HEK293 (cell line): Measurements from ENCODE around the gene GPR84.

Experiments
- CTCF ChIP-seq: fragments of 450-650 bp; formaldehyde crosslinking; IDR thresholded peaks from 2 replicates; pipeline ENCODE4 v1.5.1; 2016; ENCODE audit warnings: missing biosample characterization, missing genetic modification characterization
- GFI1B ChIP-seq: fragments of 450-650 bp; formaldehyde crosslinking; IDR thresholded peaks from 2 replicates; pipeline ENCODE4 v1.5.1; 2016; ENCODE audit warnings: missing biosample characterization, missing genetic modification characterization
- HOXC10 ChIP-seq: sonication (generic); formaldehyde crosslinking; IDR thresholded peaks from 2 replicates; pipeline ENCODE4 v1.8.1; 2023; ENCODE audit warnings: mild to moderate bottlenecking, missing genetic modification reagents
- PRDM6 ChIP-seq: fragments of 450-650 bp; formaldehyde crosslinking; IDR thresholded peaks from 2 replicates; pipeline ENCODE4 v1.5.1; 2017; ENCODE audit warnings: missing biosample characterization, missing genetic modification characterization
- REST ChIP-seq: fragments of 450-650 bp; formaldehyde crosslinking; IDR thresholded peaks from 2 replicates; pipeline ENCODE4 v1.5.1; 2016; ENCODE audit warnings: missing biosample characterization, missing genetic modification characterization
- TRIM28 ChIP-seq: IDR thresholded peaks from 2 replicates; pipeline ENCODE4 v1.6.1; 2011; ENCODE audit warnings: low read length, control low read depth, borderline replicate concordance
- ZBTB8A ChIP-seq: fragments of 450-650 bp; formaldehyde crosslinking; IDR thresholded peaks from 2 replicates; pipeline ENCODE4 v1.5.1; 2016; ENCODE audit warnings: missing biosample characterization, missing genetic modification characterization
- ZFP69B ChIP-seq: fragments of 450-650 bp; formaldehyde crosslinking; IDR thresholded peaks from 2 replicates; pipeline ENCODE4 v1.5.1; 2016; ENCODE audit warnings: missing biosample characterization, missing genetic modification characterization
- ZNF354C ChIP-seq: fragments of 450-650 bp; formaldehyde crosslinking; IDR thresholded peaks from 2 replicates; pipeline ENCODE4 v1.5.1; 2016; ENCODE audit warnings: missing biosample characterization, missing genetic modification characterization, low read depth, borderline replicate concordance
- ZNF362 ChIP-seq: fragments of 450-650 bp; formaldehyde crosslinking; IDR thresholded peaks from 2 replicates; pipeline ENCODE4 v1.5.1; 2016; ENCODE audit warnings: missing biosample characterization, missing genetic modification characterization
- ZNF510 ChIP-seq: fragments of 450-650 bp; formaldehyde crosslinking; IDR thresholded peaks from 2 replicates; pipeline ENCODE4 v1.5.1; 2018; ENCODE audit warnings: mild to moderate bottlenecking, missing genetic modification characterization, missing biosample characterization; ENCODE audit not compliant: insufficient replicate concordance
- ZNF513 ChIP-seq: fragments of 450-650 bp; IDR thresholded peaks from 2 replicates; pipeline ENCODE4 v1.5.1; 2018; ENCODE audit warnings: missing biosample characterization, missing genetic modification characterization
- ZNF792 ChIP-seq: fragments of 450-650 bp; formaldehyde crosslinking; IDR thresholded peaks from 2 replicates; pipeline ENCODE4 v1.5.1; 2016; ENCODE audit warnings: missing biosample characterization, missing genetic modification characterization
- ZSCAN4 ChIP-seq: fragments of 450-650 bp; formaldehyde crosslinking; IDR thresholded peaks from 2 replicates; pipeline ENCODE4 v1.5.1; 2017; ENCODE audit warnings: missing biosample characterization, missing genetic modification characterization

- TF ChIP-seq TRIM28 (no peak), CTCF (tag by site-specific recombination) (no peak), REST (tag by site-specific recombination) (no peak), ZNF362 (tag by site-specific recombination) (no peak), ZNF354C (tag by site-specific recombination) (no peak), ZSCAN4 (tag by site-specific recombination) (no peak), ZNF510 (no peak), HOXC10 (CRISPR knock-in tag) (no peak), ZFP69B (tag by site-specific recombination) (no peak), PRDM6 (no peak), ZNF792 (tag by site-specific recombination) (no peak), ZNF513 (tag by site-specific recombination) (no peak), ZBTB8A (tag by site-specific recombination) (no peak), GFI1B (tag by site-specific recombination) (no peak)
These were observed 45.0 kb upstream of the GPR84 start for GRCh38 chr12:54409267-54409666.
